Activated CD4-positive, alpha-beta T cell treated with anti-CD3 and anti-CD28 coated beads for 4 hours (primary cell): ENCODE data around the gene TRIM17.

Experiments used
- DNase-seq, 2 donors: peaks; one replicate each; pipeline ENCODE4 v3.0.0-alpha.2; 2020

Gene TRIM17

GRCh38 chr1:228400692-228401454 is 15.8 kb downstream of the TRIM17 start:
- DNase-seq: no peak

GRCh38 chr1:228400237-228400651 is 16.4 kb downstream of the TRIM17 start:
- no peak for DNase-seq

DNA sequence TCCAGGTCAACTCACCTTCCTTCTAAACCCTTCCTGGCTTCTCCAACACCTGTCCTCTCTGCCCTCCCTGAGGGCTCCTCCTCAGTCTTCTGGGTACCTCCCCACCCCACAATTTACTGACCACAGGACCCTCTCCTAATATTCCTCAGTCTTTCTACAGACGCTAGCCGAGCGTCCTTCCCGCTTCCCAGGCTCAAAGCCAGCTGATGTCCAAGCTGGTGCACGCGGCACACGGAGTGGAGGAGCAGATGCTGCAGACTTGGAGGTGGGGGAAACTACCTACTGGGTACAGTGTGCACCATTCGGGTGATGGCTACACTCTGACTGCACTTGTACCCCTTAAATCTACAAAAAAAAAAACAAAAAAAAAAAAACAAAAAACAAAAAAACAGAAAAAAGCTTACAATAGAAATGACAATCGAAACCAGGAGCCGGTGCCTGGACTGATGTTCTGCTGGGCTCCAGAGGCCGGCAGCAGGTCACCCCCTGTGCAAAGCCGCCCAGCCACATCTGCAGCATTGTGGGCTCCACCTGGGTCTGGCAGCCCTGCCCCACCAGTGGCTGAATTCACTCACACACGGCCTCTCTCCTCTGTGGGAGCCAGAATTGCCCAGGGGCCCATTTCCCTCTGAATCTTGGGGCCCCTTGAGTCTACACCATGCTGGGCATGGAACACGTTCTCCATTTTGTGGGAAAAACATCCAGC is 17.0 kb downstream of the TRIM17 start:
- no peak for DNase-seq

- no peak for DNase-seq
These were observed 17.8 kb downstream of the TRIM17 start for GRCh38 chr1:228398741-228399461.

DNA sequence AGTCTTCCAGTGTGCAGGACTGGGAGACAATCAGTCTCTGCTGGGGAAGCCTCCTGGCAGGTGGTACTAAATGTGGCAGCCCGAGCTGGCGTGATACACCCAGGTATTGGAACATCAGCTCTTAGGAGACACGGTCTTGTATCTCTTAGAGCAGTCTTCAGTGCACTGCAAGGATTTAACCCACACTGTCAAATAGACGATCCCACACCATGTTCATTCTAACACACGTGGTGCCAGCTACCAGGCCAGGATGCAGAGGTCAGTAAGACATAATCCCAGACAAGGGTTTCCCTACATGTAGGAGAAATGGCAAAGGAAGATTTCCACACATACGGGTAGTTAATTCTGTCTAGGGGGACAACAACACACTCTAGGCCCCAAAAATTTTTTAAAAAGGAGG is 18.7 kb downstream of the TRIM17 start:
- DNase-seq: no peak

DNA sequence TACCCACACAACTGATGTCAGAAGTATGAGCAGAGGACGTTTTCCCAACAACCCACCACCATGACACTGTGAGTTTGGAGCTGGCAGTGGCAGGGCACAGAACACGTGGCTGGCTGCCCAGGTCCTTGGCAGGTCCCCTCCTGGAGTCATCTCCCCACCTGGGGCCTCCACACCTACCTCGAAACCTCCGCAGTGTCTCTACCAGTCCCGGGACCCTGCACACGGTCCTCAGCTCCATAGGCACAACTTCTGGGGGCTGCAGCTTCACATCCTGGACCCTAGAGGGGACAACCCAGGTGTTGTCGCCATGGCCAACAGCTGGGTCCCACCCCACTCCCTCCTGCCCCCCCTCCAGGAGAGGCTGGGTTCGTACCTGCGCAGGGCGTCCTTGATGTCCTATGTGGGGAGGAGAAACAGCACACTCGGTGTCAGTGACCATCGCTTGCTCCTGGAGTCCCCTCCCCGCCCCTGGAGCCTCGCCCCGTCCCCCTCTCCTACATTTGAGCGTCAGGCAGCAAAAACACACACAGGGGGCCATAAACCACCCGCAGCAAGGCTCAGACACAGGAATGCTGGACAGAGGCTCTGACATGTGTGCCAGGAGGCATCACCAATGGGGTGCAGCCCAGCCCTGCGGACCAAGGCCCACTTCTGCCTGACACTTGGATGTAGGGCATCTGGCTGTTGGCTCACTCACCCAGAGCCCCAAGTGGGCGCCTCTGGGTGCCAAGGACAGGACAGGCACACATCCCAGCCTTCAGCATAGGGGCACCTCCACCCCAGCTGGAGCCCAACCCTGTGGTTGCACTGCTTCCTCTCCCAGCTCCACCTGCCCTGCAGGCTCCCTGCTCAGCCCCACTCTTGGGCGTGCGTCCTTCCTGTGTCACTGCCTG is 19.6 kb downstream of the TRIM17 start:
- no peak for DNase-seq

GRCh38 chr1:228394571-228395394 is 21.9 kb downstream of the TRIM17 start:
- DNase-seq: no peak

DNA sequence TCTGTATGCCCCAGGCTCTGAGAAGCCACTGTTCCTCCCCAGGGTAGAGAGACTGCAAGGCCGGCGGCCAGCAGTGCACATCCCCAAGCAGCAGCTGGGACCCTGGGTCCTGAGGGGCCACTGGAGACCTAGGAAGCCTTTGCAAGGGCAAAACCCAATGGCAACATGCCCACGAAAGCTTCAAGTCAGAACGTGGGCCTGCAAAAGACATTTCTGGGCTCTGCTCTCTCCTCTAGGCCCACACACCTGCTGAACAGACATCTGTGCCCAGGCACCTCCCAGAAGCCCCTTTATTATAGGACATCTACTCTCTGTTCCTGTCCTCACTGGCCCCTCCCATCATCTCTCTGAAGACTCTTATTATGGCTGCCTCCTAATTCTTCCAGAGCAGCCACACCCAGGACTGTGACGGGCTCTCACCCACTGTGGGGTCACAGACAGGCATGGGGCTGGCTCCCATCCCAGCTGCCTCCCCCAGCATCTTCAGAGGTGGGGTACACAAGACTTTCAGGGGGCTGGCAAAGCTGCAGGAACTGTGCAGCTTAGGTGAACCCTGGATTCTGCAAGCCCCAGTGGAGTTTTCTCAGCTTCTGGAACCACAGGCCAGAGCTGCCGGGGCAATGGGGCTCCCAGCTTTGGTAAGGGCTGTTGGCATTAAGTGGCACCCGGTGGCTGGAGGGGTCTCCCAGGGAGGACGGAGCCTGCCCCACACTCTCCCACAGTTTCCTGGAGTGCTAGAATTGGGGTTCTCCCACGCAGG is 22.7 kb downstream of the TRIM17 start:
- no peak for DNase-seq

DNA sequence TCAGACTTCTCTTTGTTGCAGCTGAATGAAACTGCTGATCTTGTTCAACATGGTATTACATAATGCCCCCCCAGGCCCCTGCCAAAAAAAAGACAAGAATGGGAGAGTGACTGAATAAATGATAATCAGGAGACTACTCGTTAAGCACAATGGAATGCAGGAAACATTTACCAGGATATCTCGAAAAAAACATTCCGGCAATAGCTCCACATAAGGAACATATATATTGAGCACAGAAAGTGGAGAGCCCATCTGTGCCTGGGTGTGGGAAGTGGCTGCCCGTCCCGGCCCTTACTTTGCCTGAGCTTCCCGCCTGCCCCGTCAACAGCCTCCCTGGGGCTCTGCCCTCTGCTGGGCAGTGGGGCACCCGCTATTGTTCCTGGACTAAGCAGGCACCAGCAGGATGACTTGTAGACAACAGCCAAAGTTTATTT is 23.4 kb downstream of the TRIM17 start:
- DNase-seq: no peak

DNA sequence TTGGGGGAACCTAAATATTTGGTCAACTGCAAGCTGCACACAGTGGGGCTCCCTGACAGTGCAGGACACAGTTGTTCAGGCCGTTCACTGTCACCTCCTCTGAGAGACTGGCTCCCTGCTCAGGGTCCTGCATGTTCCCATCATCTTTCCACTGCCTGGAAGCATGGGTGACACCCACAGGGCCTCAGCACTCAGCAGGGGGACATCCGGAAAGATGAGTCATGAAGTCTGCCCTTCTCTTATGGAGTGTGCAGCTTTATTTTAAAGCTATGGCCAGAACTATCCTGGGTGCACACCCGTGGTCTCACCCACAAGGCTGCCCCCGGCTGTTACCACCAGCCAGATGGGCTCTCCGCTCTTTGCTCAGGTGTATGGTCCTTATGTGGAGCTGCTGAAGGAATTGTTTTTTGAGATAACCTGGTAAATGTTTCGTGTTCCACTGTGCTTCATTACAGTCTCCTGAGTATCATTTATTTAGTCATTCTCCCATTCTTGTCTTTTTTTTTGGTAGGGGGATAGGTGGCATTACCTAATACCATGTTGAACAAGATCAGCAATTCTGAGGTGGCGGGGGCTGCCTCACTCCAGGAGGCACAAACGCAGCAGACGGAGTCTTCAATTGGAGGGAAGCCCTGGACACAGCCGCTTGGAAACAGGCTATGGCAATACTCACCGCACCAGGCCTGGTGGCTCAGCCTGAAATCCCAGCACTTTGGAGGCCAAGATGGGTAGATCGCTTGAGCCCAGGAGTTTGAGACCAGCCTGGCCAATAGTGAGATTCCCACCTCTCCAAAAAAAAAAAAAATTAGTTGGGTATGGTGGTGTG is 24.3 kb downstream of the TRIM17 start:
- no peak for DNase-seq

GRCh38 chr1:228391411-228392020 is 25.1 kb downstream of the TRIM17 start:
- no peak for DNase-seq

DNA sequence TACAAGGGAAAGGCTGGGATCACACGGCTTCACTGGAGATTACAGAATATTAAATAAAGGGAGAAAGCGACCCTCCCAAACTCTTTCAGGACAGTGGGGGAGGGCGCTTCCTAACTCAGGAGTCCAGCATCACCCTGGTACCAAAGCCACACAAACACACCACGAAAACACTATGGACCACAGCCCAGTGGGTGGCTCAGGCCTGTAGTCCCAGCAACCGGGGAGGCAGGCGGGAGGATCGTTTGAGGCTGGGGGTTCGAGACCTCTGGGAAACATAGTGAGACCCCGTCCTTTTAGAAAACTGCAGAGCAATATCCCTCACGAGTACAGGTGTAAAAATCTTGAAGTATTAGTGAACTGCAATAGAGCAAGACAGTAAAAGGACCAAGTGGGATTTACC is 26.0 kb downstream of the TRIM17 start:
- no peak for DNase-seq

- DNase-seq: no peak
These were observed 29.3 kb downstream of the TRIM17 start for GRCh38 chr1:228387321-228387720.

DNA sequence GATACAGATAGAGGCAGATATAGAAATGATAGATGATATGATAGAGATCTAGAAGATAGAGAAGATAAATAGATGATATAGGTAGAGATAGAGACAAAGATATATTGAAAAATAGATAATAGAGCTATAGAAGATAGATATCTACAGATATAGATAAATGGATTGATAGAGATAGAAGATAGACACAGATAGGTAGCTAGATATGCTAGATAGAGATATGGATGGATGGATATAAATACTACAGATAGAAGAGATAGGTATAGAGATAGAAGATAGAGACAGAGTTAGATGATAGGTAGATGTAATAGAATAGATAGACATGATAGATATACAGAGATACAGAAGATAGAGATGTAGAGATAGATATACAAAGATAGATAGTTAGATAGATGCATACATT is 31.4 kb downstream of the TRIM17 start:
- no peak for DNase-seq

DNA sequence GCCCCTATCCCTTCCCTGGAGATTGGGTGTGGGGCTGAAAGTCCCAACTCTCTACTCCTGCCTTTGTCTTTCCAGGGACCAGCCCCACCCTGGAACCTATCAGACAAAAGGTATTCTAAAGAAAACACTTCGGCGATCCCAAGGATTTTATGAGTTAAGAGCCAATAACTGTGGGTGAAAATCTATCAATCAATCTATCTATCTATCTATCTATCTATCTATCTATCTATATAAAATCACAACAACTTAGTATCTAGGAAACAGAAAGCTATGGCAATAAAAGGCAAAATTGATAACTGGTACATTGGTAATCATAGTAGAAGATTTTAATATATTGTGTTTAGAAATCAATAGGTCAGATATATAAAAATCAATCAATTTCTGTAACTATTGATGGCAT is 32.9 kb downstream of the TRIM17 start:
- no peak for DNase-seq

- DNase-seq: no peak
These were observed 35.3 kb downstream of the TRIM17 start for GRCh38 chr1:228381356-228381755.

DNA sequence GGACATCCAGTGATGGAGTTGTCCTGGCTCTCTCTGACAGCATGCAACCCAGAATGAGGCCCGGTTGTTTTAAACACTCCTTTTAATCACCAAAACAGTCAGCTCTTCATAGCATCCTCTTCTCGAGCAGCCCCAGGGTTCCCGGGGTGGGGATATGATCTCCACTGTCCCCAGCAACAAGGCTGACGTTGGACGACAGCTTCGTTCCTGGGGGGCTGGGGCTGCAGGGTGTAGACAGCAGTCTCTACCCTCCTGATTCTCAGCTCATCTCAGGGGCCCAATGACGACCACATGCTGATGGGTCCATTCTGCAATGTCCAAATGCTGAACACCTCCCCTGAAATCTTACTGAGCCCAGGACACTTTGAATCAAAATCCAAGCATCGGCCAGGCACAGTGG is 37.0 kb downstream of the TRIM17 start:
- no peak for DNase-seq

DNA sequence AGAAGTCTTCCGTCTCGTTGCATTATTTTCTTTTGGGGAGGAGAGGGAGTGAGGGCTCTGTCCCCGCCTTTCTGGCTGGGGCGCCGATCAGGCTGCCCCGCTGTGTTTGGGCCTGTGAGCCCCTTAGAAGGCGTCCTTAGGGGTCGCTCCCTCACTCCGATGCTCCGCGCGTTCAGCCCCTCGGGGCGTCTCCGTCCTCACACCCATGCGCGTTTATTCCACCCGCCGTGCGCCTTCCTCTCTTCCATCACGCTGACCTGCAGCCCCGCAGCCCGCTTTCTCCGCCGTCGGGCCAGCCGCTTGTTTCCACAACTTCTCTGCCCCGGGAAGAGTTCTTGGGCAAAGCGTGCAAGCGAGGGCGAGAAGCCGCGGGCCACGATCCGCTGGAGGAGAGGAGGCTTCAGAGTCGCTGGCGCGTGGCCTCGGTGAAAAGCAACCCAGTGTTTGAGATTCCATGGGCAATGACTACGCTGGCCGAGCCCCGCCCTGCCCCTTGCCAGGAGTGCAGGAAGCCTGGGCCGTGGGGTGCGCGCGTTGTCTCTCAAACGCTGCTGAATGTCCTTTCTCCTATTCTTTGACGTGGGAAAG is 37.7 kb downstream of the TRIM17 start:
- no peak for DNase-seq
